HCT116 (cell line): ENCODE measurements around the gene FBXL17. TPM values are rescaled to one million over a fixed set of nuclear protein-coding genes. Genes with fewer than 3 reads are reported as not detected.

Experiments
- ATAC-seq: fragments of 200-7000 bp; cut with Tn5 transposase; 2 replicates; pipeline ENCODE4 v1.9.1; 2020; ENCODE audit warnings: mild to moderate bottlenecking, moderate library complexity
- BruUV-seq: library from RNA; stranded (reverse); fragments of 400-500 nt; replicated peaks from 2 replicates; lab custom pipeline; 2021; lab: Mats Ljungman, UMichigan
- CTCF ChIA-PET: fragments of 300-600 bp; sonication (Branson Sonifier 250); formaldehyde crosslinking; loops from one replicate; lab custom pipeline; 2021; ENCODE audit warnings: antibody characterized with exemption; lab: Charles Lee
- POLR2A ChIA-PET: fragments of 300-600, 350-600 bp; sonication (Branson Sonifier 250); formaldehyde crosslinking; loops from one replicate; lab custom pipeline; 2021; ENCODE audit warnings: antibody characterized with exemption; lab: Charles Lee
- RAD21 ChIA-PET, 2 experiments: fragments of 300-600 bp; sonication (Branson Sonifier 250); formaldehyde crosslinking; loops; one replicate each; lab custom pipeline; 2023; ENCODE audit warnings: low total read pairs in 2 of 2; ENCODE audit not compliant: uncharacterized antibody in 2 of 2, unreplicated experiment in 2 of 2, low non-redundant PET in 1 of 2; lab: Charles Lee
- DNase-seq: peaks from one replicate; pipeline ENCODE4 v3.0.0-alpha.2; 2010; ENCODE audit warnings: low read depth, low spot score
- H2AFZ ChIP-seq: fragments of 200-600 bp; shearing (Covaris generic), sonication (generic); 2 replicates; pipeline ENCODE4 v1.6.1; 2017; ENCODE audit warnings: low read depth, mixed run types, mixed read lengths, antibody characterized with exemption, low read length; ENCODE audit not compliant: poor library complexity, severe bottlenecking
- H3K27ac ChIP-seq: 2 replicates; pipeline ENCODE4 v1.5.1; 2012; ENCODE audit warnings: low read depth, low read length
- H3K27me3 ChIP-seq: fragments of 200-600 bp; sonication (generic); 2 replicates; pipeline ENCODE4 v1.6.1; 2016; ENCODE audit warnings: mixed run types, low read length, mixed read lengths; ENCODE audit not compliant: insufficient read depth
- H3K36me3 ChIP-seq, 2 experiments: fragments of 200-500 bp in 1 of 2; fragments of 200-600 bp in 1 of 2; sonication (Bioruptor generic) in 1 of 2; sonication (generic) in 1 of 2; 2 replicates each; pipeline versions ENCODE4 v1.5.1 to v1.6.1; 2014 to 2016; ENCODE audit warnings: low read length in 2 of 2, inconsistent platforms in 1 of 2, mixed read lengths in 1 of 2, mixed run types in 1 of 2; ENCODE audit not compliant: insufficient read depth in 2 of 2, control insufficient read depth in 1 of 2
- H3K4me1 ChIP-seq, 2 experiments: fragments of 200-600 bp in 1 of 2; sonication (generic) in 1 of 2; 2 replicates each; pipeline versions ENCODE4 v1.5.1 to v1.6.1; 2012 to 2017; ENCODE audit warnings: low read length in 2 of 2, inconsistent platforms in 1 of 2, mild to moderate bottlenecking in 1 of 2, mixed read lengths in 1 of 2, mixed run types in 1 of 2, moderate library complexity in 1 of 2; ENCODE audit not compliant: insufficient read depth in 2 of 2, control insufficient read depth in 1 of 2
- H3K4me2 ChIP-seq: fragments of 200-600 bp; sonication (generic); 2 replicates; pipeline ENCODE4 v1.6.1; 2017; ENCODE audit warnings: mixed run types, low read length, mixed read lengths
- H3K4me3 ChIP-seq, 2 experiments: fragments of 200-600 bp in 1 of 2; sonication (generic) in 1 of 2; replicated peaks in 1 of 2; 2 replicates each; pipeline ENCODE4 v1.5.1; 2011 to 2016; ENCODE audit warnings: low read length in 2 of 2, control low read depth in 1 of 2, low read depth in 1 of 2, mild to moderate bottlenecking in 1 of 2, mixed read lengths in 1 of 2, mixed run types in 1 of 2
- H3K79me2 ChIP-seq: fragments of 200-600 bp; sonication (generic); 2 replicates; pipeline ENCODE4 v1.6.1; 2017; ENCODE audit warnings: mild to moderate bottlenecking, mixed run types, low read length, moderate library complexity, mixed read lengths; ENCODE audit not compliant: insufficient read depth
- H3K9ac ChIP-seq: fragments of 200-600 bp; sonication (generic); 2 replicates; pipeline ENCODE4 v1.6.1; 2016; ENCODE audit warnings: low read length, mixed read lengths
- H3K9me2 ChIP-seq: fragments of 200-600 bp; sonication (generic), shearing (Covaris generic); 2 replicates; pipeline ENCODE4 v1.6.1; 2017; ENCODE audit warnings: mixed run types, mild to moderate bottlenecking, moderate library complexity; ENCODE audit not compliant: insufficient read depth
- H3K9me3 ChIP-seq, 2 experiments: fragments of 200-500 bp in 1 of 2; fragments of 200-600 bp in 1 of 2; sonication (Bioruptor generic) in 1 of 2; sonication (generic) in 1 of 2; 2 replicates each; pipeline ENCODE4 v1.6.1; 2014 to 2017; ENCODE audit warnings: low read length in 2 of 2, mixed read lengths in 2 of 2, inconsistent platforms in 1 of 2, low read depth in 1 of 2, mild to moderate bottlenecking in 1 of 2, mixed run types in 1 of 2, moderate library complexity in 1 of 2; ENCODE audit not compliant: control insufficient read depth in 1 of 2, insufficient read depth in 1 of 2
- H4K20me1 ChIP-seq: fragments of 200-600 bp; sonication (generic), shearing (Covaris generic); 2 replicates; pipeline ENCODE4 v1.6.1; 2017; ENCODE audit warnings: mixed run types, mild to moderate bottlenecking, moderate library complexity; ENCODE audit not compliant: insufficient read depth
- CBX3 ChIP-seq: IDR thresholded peaks from 2 replicates; pipeline ENCODE4 v1.6.1; 2012; ENCODE audit warnings: low read depth
- CEBPB ChIP-seq: IDR thresholded peaks from 2 replicates; pipeline ENCODE4 v1.6.1; 2012; ENCODE audit warnings: low read depth
- CTCF ChIP-seq, 3 experiments: fragments of 200-600 bp in 1 of 3; sonication (generic) in 1 of 3; IDR thresholded peaks in 2 of 3; conservative IDR thresholded peaks in 1 of 3; 2 replicates each; pipeline ENCODE4 v1.5.1; 2012 to 2017; ENCODE audit warnings: low read depth in 2 of 3, low read length in 2 of 3, antibody characterized with exemption in 1 of 3, borderline replicate concordance in 1 of 3, control low read depth in 1 of 3, mild to moderate bottlenecking in 1 of 3, mixed read lengths in 1 of 3, mixed run types in 1 of 3, moderate library complexity in 1 of 3; ENCODE audit not compliant: insufficient read depth in 1 of 3
- EGR1 ChIP-seq: IDR thresholded peaks from 2 replicates; pipeline ENCODE4 v1.6.1; 2012; ENCODE audit warnings: low read depth
- ELF1 ChIP-seq: IDR thresholded peaks from 2 replicates; pipeline ENCODE4 v1.6.1; 2012; ENCODE audit warnings: low read depth, borderline replicate concordance
- EZH2 ChIP-seq: fragments of 200-600 bp; sonication (generic); IDR thresholded peaks from 2 replicates; pipeline ENCODE4 v1.6.1; 2017; ENCODE audit warnings: antibody characterized with exemption, mixed run types
- FOSL1 ChIP-seq: IDR thresholded peaks from 2 replicates; pipeline ENCODE4 v1.6.1; 2012; ENCODE audit warnings: low read depth
- JUND ChIP-seq: IDR thresholded peaks from 2 replicates; pipeline ENCODE4 v1.6.1; 2012
- POLR2AphosphoS5 ChIP-seq: IDR thresholded peaks from 2 replicates; pipeline ENCODE4 v1.6.1; 2011; ENCODE audit warnings: mild to moderate bottlenecking, low read depth, low read length, moderate library complexity
- SP1 ChIP-seq: IDR thresholded peaks from 2 replicates; pipeline ENCODE4 v1.6.1; 2012; ENCODE audit warnings: low read depth
- SRF ChIP-seq: IDR thresholded peaks from 2 replicates; pipeline ENCODE4 v1.6.1; 2012; ENCODE audit warnings: low read depth
- TCF7L2 ChIP-seq: IDR thresholded peaks from 2 replicates; pipeline ENCODE4 v1.7.0; 2011; ENCODE audit warnings: borderline replicate concordance, inconsistent platforms; ENCODE audit not compliant: insufficient read depth, insufficient read length; ENCODE audit errors: extremely low read depth
- YY1 ChIP-seq: IDR thresholded peaks from 2 replicates; pipeline ENCODE4 v1.6.1; 2011; ENCODE audit warnings: low read length, low read depth, moderate library complexity, mild to moderate bottlenecking; ENCODE audit not compliant: insufficient replicate concordance; ENCODE audit errors: extremely low read depth
- ZFX ChIP-seq: fragments of 450-650 bp; IDR thresholded peaks from 2 replicates; pipeline ENCODE4 v1.6.1; 2017
- intact Hi-C: fragments of 100-400 bp; cut with micrococcal nuclease; formaldehyde crosslinking; loops from 2 replicates; pipeline ENCODE4 v1.10.0; 2022
- total RNA-seq: library from RNA; stranded (reverse); gene quantifications from one replicate; pipeline ENCODE4 v1.2.1, GENCODE V29; 2021; ENCODE audit not compliant: unreplicated experiment
- TF ChIP-seq, protein P1 (sequence below): IDR thresholded peaks from 2 replicates; pipeline ENCODE4 v1.6.1; 2012
- TF ChIP-seq, protein P2 (sequence below): IDR thresholded peaks from 2 replicates; pipeline ENCODE4 v1.6.1; 2012; ENCODE audit warnings: low read depth

FBXL17 gene
- total RNA-seq, 1 experiment from 2014 or later, result 9.4 TPM

- TF ChIP-seq SP1, result no peak
- no peak for TF ChIP-seq TCF7L2
- TF ChIP-seq FOSL1, result no peak
- no peak for TF ChIP-seq ELF1
- no peak for TF ChIP-seq CBX3
- TF ChIP-seq, protein P1, sequence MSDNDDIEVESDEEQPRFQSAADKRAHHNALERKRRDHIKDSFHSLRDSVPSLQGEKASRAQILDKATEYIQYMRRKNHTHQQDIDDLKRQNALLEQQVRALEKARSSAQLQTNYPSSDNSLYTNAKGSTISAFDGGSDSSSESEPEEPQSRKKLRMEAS, result no peak
- no peak for TF ChIP-seq CTCF (IDR thresholded peaks at IDR 0.05 in 2 of 3, conservative IDR thresholded peaks at IDR 0.05 in 1 of 3; ENCODE audit: borderline replicate concordance in 1 of 3, insufficient read depth in 1 of 3, low read depth in 2 of 3, low read length in 2 of 3)
Observed at GRCh38 chr5:108101130-108101529, 280.8 kb downstream of the FBXL17 start (continued).

GRCh38 chr5:108094800-108095199 is 287.1 kb downstream of the FBXL17 start:
- ChIA-PET CTCF (no interaction called here), RAD21 (no interaction called here), POLR2A (no interaction called here)
- no peak overlapping the region for H3K27ac ChIP-seq
- H4K20me1 ChIP-seq, result no peaks in the 10 kb centered on the region
- H3K9ac ChIP-seq, result no peak overlapping the region
- no peak overlapping the region for H2AFZ ChIP-seq
- no peak for TF ChIP-seq CBX3
- TF ChIP-seq, protein P1, result no peak
- no peak for TF ChIP-seq SRF
- no peak for TF ChIP-seq CEBPB
- TF ChIP-seq, protein P2, sequence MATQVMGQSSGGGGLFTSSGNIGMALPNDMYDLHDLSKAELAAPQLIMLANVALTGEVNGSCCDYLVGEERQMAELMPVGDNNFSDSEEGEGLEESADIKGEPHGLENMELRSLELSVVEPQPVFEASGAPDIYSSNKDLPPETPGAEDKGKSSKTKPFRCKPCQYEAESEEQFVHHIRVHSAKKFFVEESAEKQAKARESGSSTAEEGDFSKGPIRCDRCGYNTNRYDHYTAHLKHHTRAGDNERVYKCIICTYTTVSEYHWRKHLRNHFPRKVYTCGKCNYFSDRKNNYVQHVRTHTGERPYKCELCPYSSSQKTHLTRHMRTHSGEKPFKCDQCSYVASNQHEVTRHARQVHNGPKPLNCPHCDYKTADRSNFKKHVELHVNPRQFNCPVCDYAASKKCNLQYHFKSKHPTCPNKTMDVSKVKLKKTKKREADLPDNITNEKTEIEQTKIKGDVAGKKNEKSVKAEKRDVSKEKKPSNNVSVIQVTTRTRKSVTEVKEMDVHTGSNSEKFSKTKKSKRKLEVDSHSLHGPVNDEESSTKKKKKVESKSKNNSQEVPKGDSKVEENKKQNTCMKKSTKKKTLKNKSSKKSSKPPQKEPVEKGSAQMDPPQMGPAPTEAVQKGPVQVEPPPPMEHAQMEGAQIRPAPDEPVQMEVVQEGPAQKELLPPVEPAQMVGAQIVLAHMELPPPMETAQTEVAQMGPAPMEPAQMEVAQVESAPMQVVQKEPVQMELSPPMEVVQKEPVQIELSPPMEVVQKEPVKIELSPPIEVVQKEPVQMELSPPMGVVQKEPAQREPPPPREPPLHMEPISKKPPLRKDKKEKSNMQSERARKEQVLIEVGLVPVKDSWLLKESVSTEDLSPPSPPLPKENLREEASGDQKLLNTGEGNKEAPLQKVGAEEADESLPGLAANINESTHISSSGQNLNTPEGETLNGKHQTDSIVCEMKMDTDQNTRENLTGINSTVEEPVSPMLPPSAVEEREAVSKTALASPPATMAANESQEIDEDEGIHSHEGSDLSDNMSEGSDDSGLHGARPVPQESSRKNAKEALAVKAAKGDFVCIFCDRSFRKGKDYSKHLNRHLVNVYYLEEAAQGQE, result no peak
- TF ChIP-seq EGR1, result no peak
- no peak for TF ChIP-seq EZH2
- no peak for TF ChIP-seq YY1
- TF ChIP-seq ZFX, result no peak
- no peak for TF ChIP-seq TCF7L2
- no peak for TF ChIP-seq POLR2AphosphoS5
- no peak for TF ChIP-seq JUND
- TF ChIP-seq ELF1, result no peak
- ATAC-seq (no peak), DNase-seq (no peak)
- H3K27me3 ChIP-seq, result no peaks in the 10 kb centered on the region
- H3K4me2 ChIP-seq, result no peak overlapping the region
- H3K4me3 ChIP-seq, result no peak overlapping the region
- no peaks in the 10 kb centered on the region for H3K36me3 ChIP-seq
- BruUV-seq, result no TSS peak
- no peaks in the 10 kb centered on the region for H3K79me2 ChIP-seq
- no peaks in the 10 kb centered on the region for H3K9me2 ChIP-seq
- H3K9me3 ChIP-seq, result no peaks in the 10 kb centered on the region
- intact Hi-C loops, result no loop called here
- H3K4me1 ChIP-seq, result no peaks in the 10 kb centered on the region
